IPS DF 4.7 (cell line): ENCODE measurements around the gene GNAT2.

ENCODE experiments used
- DNase-seq: peaks from one replicate; pipeline ENCODE4 v3.0.0-alpha.2; 2013; ENCODE audit warnings: low spot score; ENCODE audit errors: extremely low read depth

GNAT2 gene

GRCh38 chr1:109559995-109560394, 59.4 kb downstream of the GNAT2 start:
- DNase-seq, result no peak

GRCh38 chr1:109557520-109557919, 61.9 kb downstream of the GNAT2 start:
- DNase-seq, result no peak

GRCh38 chr1:109556563-109556962, 62.9 kb downstream of the GNAT2 start:
- no peak for DNase-seq
